ENCODE results near the gene KIAA0040. TPM values are rescaled to one million over a fixed set of nuclear protein-coding genes. Genes with fewer than 3 reads are reported as not detected.

KIAA0040 gene
- polyA plus RNA-seq, 1 donor = 16.1 TPM

Other genes starting within 250 kb of the KIAA0040 start
- gene CACYBP, start 192.8 kb downstream of the KIAA0040 start, polyA plus RNA-seq (ENCODE audit: insufficient read length) = 86.4 TPM
- gene MRPS14, start 169.4 kb downstream of the KIAA0040 start, polyA plus RNA-seq (ENCODE audit: insufficient read length) = 21.8 TPM
- 4.8 TPM for gene TNN, start 124.9 kb downstream of the KIAA0040 start, polyA plus RNA-seq (ENCODE audit: insufficient read length)